IMR-90 (cell line): ENCODE measurements around the gene MTOR. TPM values are rescaled to one million over a fixed set of nuclear protein-coding genes. Genes with fewer than 3 reads are reported as not detected.

ENCODE experiments used
- ATAC-seq: fragments of 200-7000 bp; cut with Tn5 transposase; 2 replicates; pipeline ENCODE4 v1.9.1; 2020; ENCODE audit warnings: low read depth, mild to moderate bottlenecking, moderate library complexity
- BruUV-seq: library from RNA; stranded (reverse); fragments of 400-500 nt; replicated peaks from 2 replicates; lab custom pipeline; 2021; lab: Mats Ljungman, UMichigan
- CTCF ChIA-PET: fragments of 300-600 bp; formaldehyde crosslinking; extraction: SDS; loops from one replicate; lab custom pipeline; 2021; ENCODE audit warnings: antibody characterized with exemption; lab: Yijun Ruan, JAX
- POLR2A ChIA-PET: fragments of 300-600 bp; sonication (Branson Sonifier 250); formaldehyde crosslinking; loops from one replicate; lab custom pipeline; 2022; ENCODE audit warnings: antibody characterized with exemption; ENCODE audit not compliant: unreplicated experiment; lab: Charles Lee
- DNase-seq: peaks from one replicate; pipeline ENCODE4 v3.0.0; 2013
- H2AFZ ChIP-seq: replicated peaks from 2 replicates; pipeline ENCODE3; 2013; ENCODE audit warnings: low read length, mild to moderate bottlenecking; ENCODE audit not compliant: poor library complexity
- H2AK5ac ChIP-seq: 2 replicates; pipeline ENCODE4 v1.6.1; 2013; ENCODE audit warnings: low read depth, low read length, inconsistent platforms
- H2AK9ac ChIP-seq: replicated peaks from 2 replicates; pipeline ENCODE3; 2013; ENCODE audit warnings: mild to moderate bottlenecking, low read depth, low read length, moderate library complexity; ENCODE audit not compliant: poor library complexity
- H2BK120ac ChIP-seq: 2 replicates; pipeline ENCODE4 v1.6.1; 2013; ENCODE audit warnings: low read depth, low read length, inconsistent platforms
- H2BK15ac ChIP-seq: 3 replicates; pipeline ENCODE4 v1.6.1; 2013; ENCODE audit warnings: low read depth, low read length, inconsistent platforms
- H2BK20ac ChIP-seq: 2 replicates; pipeline ENCODE4 v1.6.1; 2013; ENCODE audit warnings: low read depth, mild to moderate bottlenecking, inconsistent platforms, low read length, moderate library complexity
- H2BK5ac ChIP-seq: 2 replicates; pipeline ENCODE4 v1.6.1; 2013; ENCODE audit warnings: mild to moderate bottlenecking, low read depth, low read length, inconsistent platforms; ENCODE audit not compliant: poor library complexity, severe bottlenecking
- H3K14ac ChIP-seq: replicated peaks from 2 replicates; pipeline ENCODE4 v1.6.1; 2013; ENCODE audit warnings: low read depth, low read length, inconsistent platforms
- H3K18ac ChIP-seq: 2 replicates; pipeline ENCODE4 v1.6.1; 2013; ENCODE audit warnings: low read depth, low read length, control low read depth
- H3K23ac ChIP-seq: 2 replicates; pipeline ENCODE4 v1.6.1; 2013; ENCODE audit warnings: low read depth, low read length, inconsistent platforms
- H3K27ac ChIP-seq: 2 replicates; pipeline ENCODE4 v1.5.1; 2013; ENCODE audit warnings: mild to moderate bottlenecking, control low read depth, low read length; ENCODE audit not compliant: insufficient read depth
- H3K27me3 ChIP-seq: 2 replicates; pipeline ENCODE4 v1.6.1; 2013; ENCODE audit warnings: low read length; ENCODE audit not compliant: control insufficient read depth, insufficient read depth
- H3K36me3 ChIP-seq: 2 replicates; pipeline ENCODE4 v1.6.1; 2013; ENCODE audit warnings: low read length, mixed read lengths; ENCODE audit not compliant: control insufficient read depth, insufficient read depth
- H3K4ac ChIP-seq: 2 replicates; pipeline ENCODE4 v1.6.1; 2013; ENCODE audit warnings: low read depth, low read length, inconsistent platforms
- H3K4me1 ChIP-seq: 2 replicates; pipeline ENCODE4 v1.6.1; 2013; ENCODE audit warnings: low read length, mixed read lengths; ENCODE audit not compliant: control insufficient read depth, insufficient read depth
- H3K4me2 ChIP-seq: 2 replicates; pipeline ENCODE4 v1.6.1; 2013; ENCODE audit warnings: low read depth, mild to moderate bottlenecking, control low read depth, low read length, moderate library complexity
- H3K4me3 ChIP-seq: 2 replicates; pipeline ENCODE4 v1.5.1; 2013; ENCODE audit warnings: low read depth, mild to moderate bottlenecking, control low read depth, low read length, moderate library complexity; ENCODE audit not compliant: insufficient read depth
- H3K56ac ChIP-seq: 2 replicates; pipeline ENCODE4 v1.6.1; 2013; ENCODE audit warnings: low read length, inconsistent platforms; ENCODE audit not compliant: insufficient read depth; ENCODE audit errors: extremely low read depth
- H3K79me1 ChIP-seq, 2 experiments: 2 replicates each; pipeline ENCODE4 v1.6.1; 2013; ENCODE audit warnings: low read length in 2 of 2, inconsistent platforms in 1 of 2, low read depth in 1 of 2
- H3K9ac ChIP-seq: 2 replicates; pipeline ENCODE4 v1.6.1; 2013; ENCODE audit warnings: low read depth, low read length, control low read depth
- H3K9me1 ChIP-seq: 2 replicates; pipeline ENCODE4 v1.6.1; 2013; ENCODE audit warnings: low read length, inconsistent platforms; ENCODE audit not compliant: insufficient read depth
- H3K9me3 ChIP-seq: 2 replicates; pipeline ENCODE4 v1.6.1; 2013; ENCODE audit warnings: low read length; ENCODE audit not compliant: control insufficient read depth, insufficient read depth
- H4K20me1 ChIP-seq: 2 replicates; pipeline ENCODE4 v1.6.1; 2013; ENCODE audit warnings: low read length, inconsistent platforms; ENCODE audit not compliant: insufficient read depth
- H4K5ac ChIP-seq: 2 replicates; pipeline ENCODE4 v1.6.1; 2013; ENCODE audit warnings: mild to moderate bottlenecking, low read depth, low read length, control low read depth
- H4K8ac ChIP-seq, 2 experiments: 2 replicates each; pipeline ENCODE4 v1.6.1; 2013; ENCODE audit warnings: low read depth in 2 of 2, low read length in 2 of 2, control low read depth in 1 of 2, inconsistent platforms in 1 of 2
- H4K91ac ChIP-seq: 2 replicates; pipeline ENCODE4 v1.6.1; 2013; ENCODE audit warnings: low read depth, low read length, inconsistent platforms; ENCODE audit not compliant: insufficient read depth
- BHLHE40 ChIP-seq: fragments of 150-350 bp; IDR thresholded peaks from 2 replicates; pipeline ENCODE4 v1.6.1; 2016; ENCODE audit warnings: mild to moderate bottlenecking, low read depth, low read length
- CEBPB ChIP-seq: IDR thresholded peaks from 2 replicates; pipeline ENCODE4 v1.6.1; 2012; ENCODE audit warnings: low read depth, low read length, improper control_type of control experiment
- CHD1 ChIP-seq: IDR thresholded peaks from 2 replicates; pipeline ENCODE4 v1.6.1; 2012; ENCODE audit warnings: low read depth, low read length, improper control_type of control experiment
- CTCF ChIP-seq: conservative IDR thresholded peaks from 2 replicates; pipeline ENCODE4 v1.5.1; 2012; ENCODE audit warnings: mild to moderate bottlenecking, low read depth, low read length, improper control_type of control experiment
- ELK1 ChIP-seq: fragments of 150-350 bp; IDR thresholded peaks from 2 replicates; pipeline ENCODE4 v1.6.1; 2016; ENCODE audit warnings: low read depth, mild to moderate bottlenecking, low read length, moderate library complexity, borderline replicate concordance
- FOS ChIP-seq: fragments of 150-350 bp; IDR thresholded peaks from 2 replicates; pipeline ENCODE4 v1.6.1; 2016; ENCODE audit warnings: low read depth, low read length
- MAFK ChIP-seq: IDR thresholded peaks from 2 replicates; pipeline ENCODE4 v1.6.1; 2012; ENCODE audit warnings: low read depth, low read length, improper control_type of control experiment
- MAZ ChIP-seq: IDR thresholded peaks from 2 replicates; pipeline ENCODE4 v1.6.1; 2012; ENCODE audit warnings: low read depth, mild to moderate bottlenecking, low read length, improper control_type of control experiment, moderate library complexity, borderline replicate concordance
- MXI1 ChIP-seq: IDR thresholded peaks from 2 replicates; pipeline ENCODE4 v1.6.1; 2012; ENCODE audit warnings: low read depth, mild to moderate bottlenecking, low read length, moderate library complexity, borderline replicate concordance
- NFE2L2 ChIP-seq: fragments of 150-350 bp; IDR thresholded peaks from 2 replicates; pipeline ENCODE4 v1.6.1; 2016; ENCODE audit warnings: low read depth, mild to moderate bottlenecking, low read length
- POLR2A ChIP-seq: IDR thresholded peaks from 2 replicates; pipeline ENCODE4 v1.6.1; 2012; ENCODE audit warnings: mild to moderate bottlenecking, low read depth, low read length
- RAD21 ChIP-seq: IDR thresholded peaks from 2 replicates; pipeline ENCODE4 v1.6.1; 2012; ENCODE audit warnings: low read length, improper control_type of control experiment
- RCOR1 ChIP-seq: IDR thresholded peaks from 2 replicates; pipeline ENCODE4 v1.6.1; 2012; ENCODE audit warnings: mild to moderate bottlenecking, low read length, improper control_type of control experiment; ENCODE audit not compliant: insufficient replicate concordance
- RFX5 ChIP-seq: IDR thresholded peaks from 2 replicates; pipeline ENCODE4 v1.8.0; 2012; ENCODE audit warnings: low read depth, mild to moderate bottlenecking, low read length, moderate library complexity
- SMC3 ChIP-seq: fragments of 150-350 bp; IDR thresholded peaks from 2 replicates; pipeline ENCODE4 v1.6.1; 2016; ENCODE audit warnings: low read depth, mild to moderate bottlenecking, antibody characterized with exemption, low read length, moderate library complexity
- USF2 ChIP-seq: fragments of 150-350 bp; IDR thresholded peaks from 2 replicates; pipeline ENCODE4 v1.6.1; 2017; ENCODE audit warnings: mild to moderate bottlenecking, antibody characterized with exemption, low read length, low read depth
- WGBS, 2 experiments: methylation state at CpG; one replicate each; pipeline versions ENCODE4 v1.1.5 to v1.1.7; 2013; ENCODE audit warnings: missing lambda C conversion rate in 2 of 2; ENCODE audit not compliant: insufficient read length in 1 of 2; ENCODE audit errors: extremely low coverage in 2 of 2; 5-methylcytosine and 5-hydroxymethylcytosine counted together
- dilution Hi-C: fragments of 300-500 bp; cut with HindIII; formaldehyde crosslinking; loops from one replicate; pipeline ENCODE4 v1.14.3; 2018; ENCODE audit warnings: low sequenced_read_pairs; ENCODE audit not compliant: unreplicated experiment
- in situ Hi-C: fragments of 300-500 bp; cut with MboI; formaldehyde crosslinking; loops from 3 replicates; pipeline ENCODE4 v1.14.3; 2019; ENCODE audit warnings: low sequenced_read_pairs, inconsistent platforms, mixed read lengths
- intact Hi-C: fragments of 100-400 bp; cut with micrococcal nuclease; formaldehyde crosslinking; loops from 2 replicates; pipeline ENCODE4 v1.10.0; 2022
- polyA plus RNA-seq, 3 experiments: library from polyadenylated mRNA; depleted of rRNA; stranded (reverse); fragments of >200 nt; gene quantifications; 2 replicates each; pipeline ENCODE4 v1.2.3, GENCODE V29; 2012; ENCODE audit warnings: low replicate concordance in 1 of 3
- total RNA-seq: library from RNA; depleted of rRNA; stranded (reverse); fragments of >200 nt; gene quantifications from 2 replicates; pipeline ENCODE4 v1.2.3, GENCODE V29; 2012

Gene MTOR
- total and polyA plus RNA-seq, 2 of the 4 experiments (the other 2 are of a cell fraction), result 19.2 to 36.7 TPM

- Histone ChIP-seq H3K79me1 (no peaks in the 10 kb centered on the region), H4K5ac (no peak overlapping the region), H3K4me2 (no peak overlapping the region), H4K91ac (no peak overlapping the region), H4K8ac (no peak overlapping the region), H3K4me3 (no peak overlapping the region), H2AK5ac (no peak overlapping the region), H3K23ac (no peak overlapping the region), H2BK20ac (no peak overlapping the region), H2BK120ac (no peak overlapping the region), H3K14ac (no peak overlapping the region), H3K4me1 (peaks cover 1% of the 10 kb centered on the region; the same call in 1 of the 2 replicates), H4K20me1 (no peaks in the 10 kb centered on the region), H3K27me3 (no peaks in the 10 kb centered on the region), H3K4ac (no peak overlapping the region), H2AK9ac (no peak overlapping the region), H2AFZ (no peak overlapping the region), H3K9me1 (no peaks in the 10 kb centered on the region), H2BK15ac (no peak overlapping the region), H3K18ac (no peak overlapping the region), H2BK5ac (no peak overlapping the region), H3K36me3 (peaks cover 31% of the 10 kb centered on the region), H3K9ac (no peak overlapping the region), H3K56ac (no peak overlapping the region), H3K9me3 (no peaks in the 10 kb centered on the region), H3K27ac (no peak overlapping the region)
- ATAC-seq (no peak), DNase-seq (no peak)
- dilution Hi-C loops (no loop called here), in situ Hi-C loops (no loop called here), intact Hi-C loops (no loop called here)
- CTCF ChIA-PET, result no interaction called here
- TF ChIP-seq CTCF, result no peak
- TF ChIP-seq MAFK, result no peak
- TF ChIP-seq MAZ, result no peak
- no peak for TF ChIP-seq POLR2A
- no peak for TF ChIP-seq MXI1
- no peak for TF ChIP-seq USF2
- no peak for TF ChIP-seq CHD1
- TF ChIP-seq CEBPB, result no peak
- no peak for TF ChIP-seq ELK1
- no peak for TF ChIP-seq RCOR1
- TF ChIP-seq BHLHE40, result no peak
- no peak for TF ChIP-seq NFE2L2
- no peak for TF ChIP-seq SMC3
- no peak for TF ChIP-seq FOS
- TF ChIP-seq RFX5, result no peak
- no peak for TF ChIP-seq RAD21
- POLR2A ChIA-PET, result no interaction called here
- no TSS peak for BruUV-seq
- WGBS, 2 experiments, result no CpG with 5 or more reads among the region's 6 CpGs
These were observed 116.6 kb downstream of the MTOR start for GRCh38 chr1:11145741-11146140.
